ENCODE measurements around the gene ARHGEF4.

DNA sequence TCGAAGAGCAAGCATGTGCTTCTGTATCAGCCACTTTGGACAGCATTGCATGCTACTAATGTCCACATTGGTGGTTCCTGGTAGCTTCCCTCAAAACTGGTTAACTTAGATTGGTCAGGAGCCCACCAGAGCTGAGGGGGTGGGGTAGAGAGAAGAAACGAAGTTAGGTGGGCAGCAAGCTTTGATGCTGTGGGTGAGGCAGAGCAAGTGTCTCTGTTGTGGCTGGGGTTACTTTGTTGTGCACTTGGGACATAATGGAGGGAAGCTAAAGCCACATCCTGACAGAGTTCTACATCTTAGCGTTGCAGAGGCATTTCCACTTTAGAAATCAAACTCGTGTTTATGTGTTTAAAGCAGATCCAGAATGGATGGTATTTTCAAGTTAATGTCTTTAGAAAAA lies 173.9 kb downstream of the ARHGEF4 start:
- no peak for TF ChIP-seq POLR2AphosphoS5 (IDR thresholded peaks at IDR 0.05; ENCODE audit: low read depth, low read length)
- TF ChIP-seq, protein P1, sequence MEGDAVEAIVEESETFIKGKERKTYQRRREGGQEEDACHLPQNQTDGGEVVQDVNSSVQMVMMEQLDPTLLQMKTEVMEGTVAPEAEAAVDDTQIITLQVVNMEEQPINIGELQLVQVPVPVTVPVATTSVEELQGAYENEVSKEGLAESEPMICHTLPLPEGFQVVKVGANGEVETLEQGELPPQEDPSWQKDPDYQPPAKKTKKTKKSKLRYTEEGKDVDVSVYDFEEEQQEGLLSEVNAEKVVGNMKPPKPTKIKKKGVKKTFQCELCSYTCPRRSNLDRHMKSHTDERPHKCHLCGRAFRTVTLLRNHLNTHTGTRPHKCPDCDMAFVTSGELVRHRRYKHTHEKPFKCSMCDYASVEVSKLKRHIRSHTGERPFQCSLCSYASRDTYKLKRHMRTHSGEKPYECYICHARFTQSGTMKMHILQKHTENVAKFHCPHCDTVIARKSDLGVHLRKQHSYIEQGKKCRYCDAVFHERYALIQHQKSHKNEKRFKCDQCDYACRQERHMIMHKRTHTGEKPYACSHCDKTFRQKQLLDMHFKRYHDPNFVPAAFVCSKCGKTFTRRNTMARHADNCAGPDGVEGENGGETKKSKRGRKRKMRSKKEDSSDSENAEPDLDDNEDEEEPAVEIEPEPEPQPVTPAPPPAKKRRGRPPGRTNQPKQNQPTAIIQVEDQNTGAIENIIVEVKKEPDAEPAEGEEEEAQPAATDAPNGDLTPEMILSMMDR (IDR thresholded peaks at IDR 0.05) = no peak
- TF ChIP-seq, protein P2, sequence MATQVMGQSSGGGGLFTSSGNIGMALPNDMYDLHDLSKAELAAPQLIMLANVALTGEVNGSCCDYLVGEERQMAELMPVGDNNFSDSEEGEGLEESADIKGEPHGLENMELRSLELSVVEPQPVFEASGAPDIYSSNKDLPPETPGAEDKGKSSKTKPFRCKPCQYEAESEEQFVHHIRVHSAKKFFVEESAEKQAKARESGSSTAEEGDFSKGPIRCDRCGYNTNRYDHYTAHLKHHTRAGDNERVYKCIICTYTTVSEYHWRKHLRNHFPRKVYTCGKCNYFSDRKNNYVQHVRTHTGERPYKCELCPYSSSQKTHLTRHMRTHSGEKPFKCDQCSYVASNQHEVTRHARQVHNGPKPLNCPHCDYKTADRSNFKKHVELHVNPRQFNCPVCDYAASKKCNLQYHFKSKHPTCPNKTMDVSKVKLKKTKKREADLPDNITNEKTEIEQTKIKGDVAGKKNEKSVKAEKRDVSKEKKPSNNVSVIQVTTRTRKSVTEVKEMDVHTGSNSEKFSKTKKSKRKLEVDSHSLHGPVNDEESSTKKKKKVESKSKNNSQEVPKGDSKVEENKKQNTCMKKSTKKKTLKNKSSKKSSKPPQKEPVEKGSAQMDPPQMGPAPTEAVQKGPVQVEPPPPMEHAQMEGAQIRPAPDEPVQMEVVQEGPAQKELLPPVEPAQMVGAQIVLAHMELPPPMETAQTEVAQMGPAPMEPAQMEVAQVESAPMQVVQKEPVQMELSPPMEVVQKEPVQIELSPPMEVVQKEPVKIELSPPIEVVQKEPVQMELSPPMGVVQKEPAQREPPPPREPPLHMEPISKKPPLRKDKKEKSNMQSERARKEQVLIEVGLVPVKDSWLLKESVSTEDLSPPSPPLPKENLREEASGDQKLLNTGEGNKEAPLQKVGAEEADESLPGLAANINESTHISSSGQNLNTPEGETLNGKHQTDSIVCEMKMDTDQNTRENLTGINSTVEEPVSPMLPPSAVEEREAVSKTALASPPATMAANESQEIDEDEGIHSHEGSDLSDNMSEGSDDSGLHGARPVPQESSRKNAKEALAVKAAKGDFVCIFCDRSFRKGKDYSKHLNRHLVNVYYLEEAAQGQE (IDR thresholded peaks at IDR 0.05; ENCODE audit: insufficient read depth in 1 of 2, low read depth in 2 of 2, low read length in 1 of 2) = no peak
